Muscle of arm (tissue), 12 donors: ENCODE data around the gene ELN. TPM values are rescaled to one million over a fixed set of nuclear protein-coding genes. Genes with fewer than 3 reads are reported as not detected.
A peak's percentile ranks its signal among the peaks of the same experiment; 100 is the strongest.

ENCODE experiments used
- DNase-seq: peaks from one replicate; pipeline ENCODE4 v3.0.0-alpha.2; 2013
- polyA plus RNA-seq, 12 donors: library from polyadenylated mRNA; unstranded; fragments of 120-200 nt; gene quantifications; one replicate each; pipeline ENCODE4 v1.2.1, GENCODE V29; 2013; ENCODE audit not compliant: insufficient read length in 12 of 12

Gene ELN
- polyA plus RNA-seq, 12 donors: 67.0 to 192 (median 103) TPM; not detected in 1

- no peak for DNase-seq
These were observed 32.0 kb downstream of the ELN start for GRCh38 chr7:74059681-74060588.

GRCh38 chr7:74061840-74062539 lies 34.0 kb downstream of the ELN start:
- DNase-seq: peak; percentile 74

- DNase-seq: no peak
These were observed 35.3 kb downstream of the ELN start for GRCh38 chr7:74063223-74063641.

- DNase-seq: no peak
These were observed 35.7 kb downstream of the ELN start for GRCh38 chr7:74063646-74064045.

- DNase-seq: no peak
These were observed 36.7 kb downstream of the ELN start for GRCh38 chr7:74064696-74065095.

GRCh38 chr7:74066626-74067025 lies 38.7 kb downstream of the ELN start:
- DNase-seq: no peak

GRCh38 chr7:74068378-74069085 lies 40.6 kb downstream of the ELN start:
- DNase-seq: no peak

- no peak for DNase-seq
These were observed 41.1 kb downstream of the ELN start for GRCh38 chr7:74069086-74069541.

GRCh38 chr7:74069790-74070618 lies 42.0 kb downstream of the ELN start:
- no peak for DNase-seq

GRCh38 chr7:74070619-74070921 lies 42.6 kb downstream of the ELN start:
- DNase-seq: no peak

GRCh38 chr7:74071121-74071520 lies 43.1 kb downstream of the ELN start:
- no peak for DNase-seq

- no peak for DNase-seq
These were observed 46.8 kb downstream of the ELN start for GRCh38 chr7:74074770-74075169.

- no peak for DNase-seq
These were observed 50.5 kb downstream of the ELN start for GRCh38 chr7:74078461-74078860.

GRCh38 chr7:74082770-74083116 lies 54.8 kb downstream of the ELN start:
- DNase-seq: no peak

- DNase-seq: peak; percentile 82
These were observed 55.3 kb downstream of the ELN start, which contains the start of gene LIMK1 for GRCh38 chr7:74083117-74083876. LIMK1 (plus strand) TSS chr7:74083804; CDS start chr7:74083991, 187 bp downstream.

- no peak for DNase-seq
These were observed 56.2 kb downstream of the ELN start for GRCh38 chr7:74083928-74084721.

GRCh38 chr7:74084722-74085578 lies 57.0 kb downstream of the ELN start:
- DNase-seq: no peak

GRCh38 chr7:74087791-74088453 lies 59.9 kb downstream of the ELN start:
- no peak for DNase-seq
